Fibroblast of skin of abdomen (primary cell): ENCODE data around the gene ELMO2. TPM values are rescaled to one million over a fixed set of nuclear protein-coding genes. Genes with fewer than 3 reads are reported as not detected.

Experiments
- DNase-seq: peaks from one replicate; pipeline ENCODE4 v3.0.0-alpha.2; 2013
- polyA plus RNA-seq, 2 experiments: library from polyadenylated mRNA; unstranded; fragments of 120-200 nt; gene quantifications; one replicate each; pipeline ENCODE4 v1.2.1, GENCODE V29; 2013; ENCODE audit not compliant: insufficient read length in 2 of 2

Gene ELMO2
- polyA plus RNA-seq (2013, experiment 1 of 2; ENCODE audit: insufficient read length): 42.5 TPM
- polyA plus RNA-seq (2013, experiment 2 of 2; ENCODE audit: insufficient read length): 41.4 TPM

- DNase-seq: peak; percentile 96
Measured at GRCh38 chr20:46406200-46406985, at the start of gene ELMO2. Gene ELMO2 (minus strand): TSS chr20:46406615. CDS start chr20:46394482, 12,133 bp downstream.

- no peak for DNase-seq
Measured at GRCh38 chr20:46455729-46456128, 49.3 kb upstream of the ELMO2 start.

- no peak for DNase-seq
Measured at GRCh38 chr20:46446851-46447250, 40.4 kb upstream of the ELMO2 start.

- DNase-seq: no peak
Measured at GRCh38 chr20:46439837-46440236, 33.4 kb upstream of the ELMO2 start.

- peak; percentile 28 for DNase-seq
Measured at GRCh38 chr20:46438156-46438750, 31.8 kb upstream of the ELMO2 start.

- DNase-seq: no peak
Measured at GRCh38 chr20:46435146-46435545, 28.7 kb upstream of the ELMO2 start.

- no peak for DNase-seq
Measured at GRCh38 chr20:46434597-46434996, 28.2 kb upstream of the ELMO2 start.

- no peak for DNase-seq
Measured at GRCh38 chr20:46433051-46433450, 26.6 kb upstream of the ELMO2 start.

GRCh38 chr20:46430921-46431712 is 24.7 kb upstream of the ELMO2 start:
- no peak for DNase-seq

- no peak for DNase-seq
Measured at GRCh38 chr20:46427384-46427783, 21.0 kb upstream of the ELMO2 start.

GRCh38 chr20:46423882-46424482 is 17.6 kb upstream of the ELMO2 start:
- no peak for DNase-seq

- no peak for DNase-seq
Measured at GRCh38 chr20:46423342-46423741, 16.9 kb upstream of the ELMO2 start.

- DNase-seq: no peak
Measured at GRCh38 chr20:46420878-46421277, 14.5 kb upstream of the ELMO2 start.

GRCh38 chr20:46419882-46420281 is 13.5 kb upstream of the ELMO2 start:
- DNase-seq: no peak

- no peak for DNase-seq
Measured at GRCh38 chr20:46416839-46417238, 10.4 kb upstream of the ELMO2 start.

- DNase-seq: no peak
Measured at GRCh38 chr20:46416421-46416820, 10.0 kb upstream of the ELMO2 start.

- DNase-seq: no peak
Measured at GRCh38 chr20:46415773-46416172, 9.4 kb upstream of the ELMO2 start.

GRCh38 chr20:46414608-46415007 is 8.2 kb upstream of the ELMO2 start:
- no peak for DNase-seq

GRCh38 chr20:46411637-46412036 is 5.2 kb upstream of the ELMO2 start:
- DNase-seq: no peak

- no peak for DNase-seq
Measured at GRCh38 chr20:46408281-46408731, 1.9 kb upstream of the ELMO2 start.

- no peak for DNase-seq
Measured at GRCh38 chr20:46407671-46407996, 1.2 kb upstream of the ELMO2 start.

- peak; percentile 4 for DNase-seq
Measured at GRCh38 chr20:46406986-46407670, 713 bp upstream of the ELMO2 start.
